Iris pigment epithelial cell (primary cell): ENCODE data around the gene DDX11.
"Not testable (repeated sequence)": the region's sequence is repeated elsewhere in the genome, so short reads cannot be mapped to it uniquely, and the experiment has no call there.

Experiments
- DNase-seq: peaks from one replicate; pipeline ENCODE4 v3.0.0-alpha.2; 2011; ENCODE audit warnings: low read depth

The DDX11 gene

DNA sequence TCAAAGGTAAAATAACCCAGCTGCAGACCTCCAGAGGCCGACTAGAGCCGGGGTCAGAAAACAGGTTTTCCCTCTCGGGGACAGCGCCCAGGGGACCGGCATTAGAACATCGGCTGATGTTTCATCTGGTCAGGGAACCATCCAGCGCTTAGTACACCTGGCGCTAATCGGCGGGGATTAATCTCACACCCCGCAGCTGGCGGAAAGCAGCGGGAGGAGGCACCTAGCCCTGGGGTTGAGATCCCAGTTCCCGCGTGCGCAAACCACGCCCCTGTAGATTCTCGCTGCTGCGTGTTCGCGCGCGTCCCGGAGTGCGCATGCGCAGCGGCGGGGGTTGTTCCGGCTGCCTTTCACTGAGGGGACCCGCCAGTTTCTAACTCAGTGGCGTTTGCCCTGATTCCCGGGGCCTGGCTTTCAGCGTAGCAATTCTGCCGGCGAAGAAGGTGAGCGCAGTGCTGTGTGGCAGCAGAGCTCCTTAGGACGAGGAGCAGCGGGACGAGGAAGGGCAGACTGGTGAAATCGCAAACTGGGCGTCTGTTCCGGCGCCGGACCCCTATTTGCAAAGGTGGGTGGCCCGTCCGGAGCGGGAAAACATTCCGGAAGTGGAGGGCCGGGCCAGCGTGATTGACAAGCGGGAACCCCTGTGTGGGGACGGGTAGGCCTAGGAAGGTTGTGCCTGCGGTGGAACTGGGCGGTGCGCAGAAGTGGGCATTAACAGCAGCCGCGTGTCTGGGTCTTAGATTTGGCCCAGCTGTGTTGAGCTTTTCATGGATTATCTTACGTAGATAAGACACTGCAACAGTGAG is at the start of gene DDX11:
TSS of gene DDX11 (plus strand) at position 334 of the 806 bp plus-strand sequence. CDS start 4,534 bp downstream, outside the sequence.
- peak; percentile 89 for DNase-seq

DNA sequence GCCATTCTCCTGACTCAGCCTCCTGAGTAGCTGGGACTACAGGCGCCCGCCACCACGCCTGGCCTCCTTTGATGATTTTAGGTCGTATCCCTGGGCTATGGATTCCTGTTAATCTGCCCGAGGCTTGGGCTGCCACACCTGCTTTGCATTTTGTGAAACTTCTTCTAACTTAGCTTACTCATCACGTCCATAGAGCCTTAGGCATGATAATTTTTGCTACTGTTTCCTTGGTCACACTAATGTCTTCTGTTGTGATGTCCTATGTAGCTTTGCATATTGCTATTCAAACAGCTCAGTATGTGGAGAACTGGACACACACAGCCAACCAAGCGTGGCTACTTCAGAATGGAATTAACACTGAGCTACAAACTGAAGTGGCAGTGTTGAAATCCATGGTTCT is 47.5 kb upstream of the DDX11 start:
- no peak for DNase-seq

DNA sequence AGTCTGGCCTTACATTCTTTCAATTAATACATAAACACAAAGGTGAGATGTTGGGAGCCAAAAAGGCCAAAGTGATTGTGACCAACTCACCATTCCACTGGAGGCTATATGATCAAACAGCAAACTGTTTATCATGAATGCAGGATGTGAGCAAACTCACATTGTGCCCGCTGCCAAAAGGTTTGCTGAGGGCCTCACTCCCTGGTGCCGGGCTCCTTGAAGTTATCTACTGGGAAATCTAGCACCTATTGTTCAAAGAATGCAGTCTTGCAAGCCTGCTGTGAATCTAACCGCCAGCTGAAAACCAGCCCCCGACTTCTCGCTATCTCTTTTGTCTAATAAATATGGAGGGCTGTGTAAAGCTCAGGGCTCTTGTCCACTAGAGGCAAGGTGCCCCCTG is 46.7 kb upstream of the DDX11 start:
- DNase-seq = not testable (repeated sequence)

DNA sequence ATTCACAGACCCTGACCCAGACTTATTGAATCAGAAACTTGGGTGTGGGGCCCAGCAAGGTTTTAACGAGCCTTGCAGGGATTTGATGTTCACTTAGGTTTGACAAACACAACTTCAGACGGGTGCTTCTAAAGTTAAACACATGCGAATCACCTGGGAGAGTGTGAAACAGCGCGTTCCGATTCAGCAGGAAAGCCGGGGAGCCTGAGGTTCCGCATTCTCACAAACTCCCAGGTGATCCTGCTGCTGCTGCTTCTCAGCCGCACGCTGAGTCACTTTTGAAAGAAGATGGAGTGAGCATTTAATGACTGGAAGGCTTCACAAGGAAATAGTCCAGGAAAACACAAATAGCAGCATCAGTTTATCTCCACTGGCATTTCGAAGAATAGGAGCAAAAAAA is 44.2 kb upstream of the DDX11 start:
- no peak for DNase-seq

DNA sequence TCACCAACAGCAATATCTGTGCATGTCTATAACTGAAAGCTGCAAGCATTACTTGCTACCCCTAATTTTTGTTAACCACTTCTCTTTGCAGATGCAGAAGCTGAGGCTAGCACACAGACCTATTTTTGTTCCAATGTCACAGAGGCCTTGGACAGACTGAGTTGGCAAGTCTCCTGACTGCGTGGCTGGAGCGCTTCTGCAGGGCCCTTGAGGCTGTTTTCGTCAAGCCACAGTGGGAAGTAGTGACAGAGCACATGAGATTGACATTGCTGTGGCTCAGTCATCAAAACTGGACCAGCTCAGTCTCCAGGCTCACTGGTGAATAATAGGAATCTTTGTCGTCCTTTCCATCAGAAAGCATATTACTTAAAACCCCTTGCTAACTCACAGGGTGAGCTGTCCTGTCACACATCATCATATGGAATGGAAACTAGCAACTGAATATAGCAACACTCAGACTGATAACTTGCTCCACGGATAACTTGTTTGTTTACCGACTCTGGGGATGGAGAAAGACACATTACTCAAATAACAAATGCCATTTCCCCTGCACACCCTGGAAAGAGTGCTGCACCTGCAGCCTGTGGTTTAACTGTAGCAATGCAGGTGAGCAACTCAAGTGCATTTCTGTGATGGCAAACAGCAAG is 43.6 kb upstream of the DDX11 start:
- no peak for DNase-seq

DNA sequence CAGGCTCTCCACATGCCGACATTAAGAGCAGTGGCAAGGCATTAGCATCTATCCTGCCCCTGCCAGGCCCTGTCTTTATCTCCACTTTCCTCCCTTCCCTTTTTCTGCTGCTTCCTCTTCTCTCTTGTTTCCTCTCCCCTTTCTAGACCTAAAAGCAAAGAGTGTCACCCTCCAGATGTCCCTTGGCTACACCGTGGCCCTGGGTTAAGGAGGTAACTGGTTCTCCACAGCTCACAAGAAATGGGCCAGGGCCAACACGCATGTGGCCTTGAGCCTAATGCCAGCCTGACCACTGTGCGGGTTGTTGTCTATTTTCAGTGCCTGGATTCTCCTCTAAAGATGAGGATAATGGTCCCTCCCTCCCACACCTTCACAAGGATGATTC is 41.7 kb upstream of the DDX11 start:
- no peak for DNase-seq

DNA sequence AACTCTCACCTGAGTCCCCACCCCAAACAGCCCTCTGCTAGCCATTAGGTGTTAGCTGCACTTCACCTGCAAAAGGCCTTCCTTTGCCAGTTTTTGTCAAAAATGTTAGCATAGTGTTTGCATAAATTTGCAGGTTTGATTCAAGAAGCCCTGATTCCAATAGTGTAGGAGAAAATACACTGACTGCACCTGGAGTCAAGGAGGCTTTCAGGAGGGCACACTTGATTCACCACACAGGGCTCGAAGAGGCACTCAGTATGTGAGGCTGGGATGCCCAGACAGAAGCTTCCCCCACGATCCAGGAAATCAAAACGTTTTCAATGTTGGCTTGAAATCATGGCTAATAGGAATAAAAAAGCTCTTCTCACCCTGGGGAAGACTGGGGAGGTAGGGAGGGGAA is 40.5 kb upstream of the DDX11 start:
- no peak for DNase-seq

DNA sequence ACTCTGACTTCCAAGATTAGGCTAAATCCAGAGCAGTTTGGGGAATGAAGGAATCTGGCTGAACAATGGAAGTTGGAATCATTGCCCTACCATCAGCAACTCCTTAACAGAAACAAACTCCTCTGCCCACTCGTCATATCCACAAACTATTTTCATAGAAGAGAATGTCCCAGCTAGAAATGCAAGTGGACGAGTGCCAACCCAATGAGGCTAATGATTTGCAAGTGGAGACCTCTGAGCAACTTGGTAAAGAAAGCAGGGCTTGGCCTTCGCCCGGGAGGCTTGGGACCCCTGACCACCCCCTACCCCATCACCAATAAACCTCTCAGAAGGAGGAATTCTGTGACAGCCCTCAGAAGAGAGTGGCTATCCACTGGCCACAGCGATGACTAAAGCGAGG is 40.0 kb upstream of the DDX11 start:
- DNase-seq = no peak

DNA sequence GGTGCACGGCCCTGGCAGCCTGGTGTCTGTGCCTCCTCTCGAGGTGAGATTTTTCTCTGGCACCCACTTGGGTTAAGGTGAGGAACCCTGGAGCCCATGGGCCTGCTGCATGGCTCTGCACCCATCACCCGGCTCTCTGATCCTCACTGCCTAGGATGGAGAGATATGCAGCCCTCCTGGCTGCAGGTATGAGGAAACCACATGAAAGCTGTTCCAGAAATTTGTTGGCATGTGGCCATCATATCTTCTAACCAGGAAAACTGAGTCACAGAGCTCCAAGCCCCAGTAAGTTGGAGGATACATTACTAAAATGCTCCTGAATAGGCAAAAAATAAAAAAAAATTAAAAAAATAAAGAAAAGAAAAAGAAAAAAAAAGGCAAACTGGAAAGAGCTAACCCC is 39.3 kb upstream of the DDX11 start:
- DNase-seq = no peak

DNA sequence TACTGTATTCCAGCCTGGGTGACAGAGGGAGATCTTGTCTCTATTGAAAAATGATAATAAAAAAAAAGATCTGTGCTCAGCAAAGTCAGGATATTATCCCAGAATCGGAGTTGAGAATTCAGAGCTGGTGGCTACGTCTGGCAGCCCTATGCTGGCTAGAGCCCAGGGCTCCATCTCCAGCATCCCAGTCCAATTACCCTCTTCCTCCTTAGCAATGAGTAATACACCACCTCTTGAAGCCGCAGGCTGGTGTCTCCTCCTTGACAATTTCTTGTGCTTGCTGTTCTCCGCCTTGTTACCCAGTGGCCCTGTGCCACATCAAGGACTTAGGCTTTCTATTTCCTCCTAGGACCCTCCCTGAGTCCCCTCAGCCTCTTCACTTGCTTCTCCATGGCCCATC is 38.4 kb upstream of the DDX11 start:
- no peak for DNase-seq

DNA sequence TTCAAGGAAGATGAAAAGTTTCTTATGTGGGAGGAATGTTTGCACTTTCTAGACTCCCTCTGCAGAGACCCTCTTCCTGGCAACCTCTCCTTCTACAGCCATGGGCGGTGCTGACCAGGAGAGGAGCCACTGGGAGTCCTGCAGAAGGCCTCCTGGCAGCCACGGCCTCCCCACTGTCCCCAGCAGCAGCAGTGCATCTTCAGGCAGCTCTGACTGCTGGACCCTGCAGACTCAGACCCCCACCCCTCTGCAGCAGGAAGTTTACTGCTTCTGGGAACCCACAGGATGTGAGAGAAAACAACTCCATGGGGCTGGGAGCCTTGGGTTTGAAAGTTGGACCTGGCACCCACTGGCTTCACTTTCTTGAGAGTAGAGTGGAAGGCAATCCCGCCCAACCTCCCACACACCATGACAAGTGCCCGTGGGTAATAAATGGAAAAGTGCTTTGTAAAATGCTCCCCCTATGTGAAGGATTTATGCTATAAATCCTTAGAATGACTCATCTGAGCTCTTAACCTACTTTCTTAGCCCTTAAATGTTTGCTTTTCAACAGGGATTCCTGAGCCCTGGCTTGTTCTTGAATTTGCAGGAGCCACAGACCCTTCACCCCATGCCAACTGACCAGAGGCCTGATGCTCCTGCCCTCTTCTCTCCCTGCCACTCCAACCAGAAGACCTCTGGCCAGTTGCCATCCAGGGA is 37.5 kb upstream of the DDX11 start:
- peak; percentile 55 for DNase-seq

DNA sequence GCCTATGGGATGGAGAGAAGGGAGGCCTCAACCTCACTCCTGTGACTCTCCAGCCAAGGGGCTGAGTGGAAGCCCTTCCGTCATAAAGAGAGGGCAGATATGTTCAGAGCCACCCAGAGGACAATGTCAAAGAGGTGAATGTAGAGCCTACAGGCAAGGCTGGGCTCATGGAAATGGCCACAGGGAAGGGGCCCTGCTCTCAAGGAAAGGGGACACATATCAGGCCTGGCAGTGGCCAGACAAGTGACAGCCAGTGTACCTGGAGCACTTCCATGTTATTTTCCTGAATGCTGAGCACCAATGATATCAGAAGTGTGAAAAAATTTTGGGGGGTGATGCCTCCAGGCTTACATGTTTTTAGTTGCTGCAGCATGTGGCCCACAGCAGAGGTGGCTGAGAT is 36.6 kb upstream of the DDX11 start:
- DNase-seq = no peak

DNA sequence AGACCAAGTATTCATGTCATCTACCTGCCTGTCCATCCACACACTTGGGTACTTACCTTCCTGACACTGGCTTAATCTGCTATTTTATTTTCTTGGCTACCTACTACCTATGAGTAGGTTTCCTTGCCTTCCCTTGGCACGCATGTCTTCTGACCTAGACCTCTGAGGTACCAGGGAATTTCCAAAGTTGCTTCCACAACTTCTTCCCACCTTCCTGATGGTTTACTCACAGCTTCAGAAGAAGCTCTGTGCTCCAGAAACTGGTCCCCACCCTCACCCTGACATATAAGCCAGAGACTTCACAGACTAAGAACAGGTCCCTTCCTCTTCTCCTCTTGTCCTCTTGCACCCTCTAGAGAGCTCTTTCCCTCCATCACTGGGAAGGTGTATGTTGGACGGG is 35.7 kb upstream of the DDX11 start:
- no peak for DNase-seq

DNA sequence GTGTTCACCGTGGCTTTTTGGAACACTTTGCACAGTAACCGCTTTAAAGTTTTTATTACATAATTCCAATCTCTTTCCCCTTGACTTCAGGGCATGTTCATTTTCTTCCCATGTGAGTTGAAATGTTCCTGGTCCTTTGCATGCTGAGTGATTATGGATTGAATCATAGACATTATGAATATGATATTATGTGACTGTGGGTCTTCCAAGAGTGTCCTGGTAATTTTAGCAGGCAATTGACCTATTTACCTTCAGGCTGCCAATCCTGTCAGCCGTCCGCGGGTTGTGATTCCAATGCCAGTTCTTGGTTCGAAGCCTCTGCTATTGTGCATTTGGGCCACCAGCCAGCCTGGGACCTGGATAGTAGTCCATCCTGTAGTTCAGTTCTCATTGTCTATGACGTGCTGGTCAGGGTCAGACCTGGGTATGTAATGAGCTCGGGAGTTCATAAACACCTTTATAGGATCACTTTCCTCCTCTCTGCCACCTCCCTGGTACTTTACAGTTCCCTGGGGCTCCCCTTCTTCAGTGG is 32.6 kb upstream of the DDX11 start:
- no peak for DNase-seq

DNA sequence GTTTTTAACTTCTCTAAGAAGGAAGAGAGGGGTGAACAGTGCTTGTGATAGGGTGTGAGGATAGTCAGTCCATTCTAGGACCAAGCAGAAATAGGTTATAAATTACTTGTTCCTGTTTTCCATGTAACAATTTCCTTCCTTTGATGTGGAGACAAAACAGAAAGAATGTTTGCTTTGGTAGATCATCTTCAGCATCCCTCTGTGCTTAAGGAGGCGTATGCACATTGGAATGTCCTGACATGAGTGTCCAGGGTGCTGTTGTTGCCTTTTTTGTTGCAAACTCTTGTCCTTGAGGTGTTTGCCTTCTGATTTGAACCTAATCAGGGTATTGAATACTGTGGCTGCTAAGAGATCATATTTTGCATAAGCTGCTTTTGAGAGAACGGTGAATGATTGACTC is 23.5 kb upstream of the DDX11 start:
- DNase-seq = peak; percentile 29

DNA sequence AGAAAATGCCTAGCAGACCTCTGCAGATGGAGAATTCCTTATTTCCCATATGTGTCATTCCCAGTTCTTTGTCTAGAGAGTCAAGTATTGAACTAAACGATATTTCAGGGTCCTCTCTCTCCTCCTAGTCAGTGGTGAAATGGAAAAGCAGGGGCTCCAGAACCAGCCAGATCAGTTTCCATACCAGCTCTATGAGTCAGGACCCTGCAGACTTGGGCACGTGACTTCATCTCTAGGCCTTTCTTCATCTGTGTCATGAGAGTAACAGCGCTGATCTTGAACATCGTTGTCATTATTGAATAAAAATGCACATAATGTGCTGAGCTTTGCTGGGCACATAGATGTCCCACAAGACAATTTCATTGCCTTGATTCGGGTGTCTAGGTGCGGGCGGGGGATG is 23.1 kb upstream of the DDX11 start:
- DNase-seq = peak; percentile 35

DNA sequence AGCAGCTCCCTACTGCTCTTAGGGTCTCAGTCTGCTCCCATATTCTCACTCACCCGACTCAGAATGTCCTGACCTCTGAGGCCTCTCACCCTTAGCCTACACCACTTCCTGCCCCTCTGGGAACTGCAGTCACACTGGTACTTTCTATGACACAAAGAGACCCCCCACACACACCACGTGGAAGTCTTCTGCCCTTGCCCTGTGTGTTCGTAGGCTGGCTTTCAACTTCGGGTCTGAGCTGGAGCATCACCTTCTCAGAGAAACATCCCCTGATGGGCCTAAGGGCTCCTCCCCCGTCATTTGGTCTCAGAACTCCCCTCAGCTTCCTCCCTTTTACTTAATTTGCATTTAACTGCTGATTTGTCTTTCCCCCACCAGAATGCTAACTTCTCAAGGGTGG is 22.0 kb upstream of the DDX11 start:
- DNase-seq = not testable (repeated sequence)

DNA sequence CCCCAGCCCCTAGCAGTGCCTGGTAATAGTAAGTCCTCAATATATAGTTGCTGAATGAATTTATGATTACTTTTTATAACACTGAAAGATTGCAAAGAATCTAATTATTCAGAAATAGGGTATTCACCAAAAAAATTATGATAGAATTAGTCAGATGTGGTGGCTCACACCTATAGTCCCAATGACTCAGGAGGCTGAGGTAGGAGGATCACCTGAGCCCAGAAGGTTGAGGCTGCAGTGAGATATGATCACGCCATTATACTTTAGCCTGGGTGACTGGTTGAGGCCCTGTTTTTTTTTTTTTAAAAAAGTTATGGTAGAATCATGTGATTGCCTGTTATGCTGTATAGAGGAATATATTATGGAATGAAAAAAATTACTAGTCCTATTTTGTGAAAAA is 21.5 kb upstream of the DDX11 start:
- not testable (repeated sequence) for DNase-seq

DNA sequence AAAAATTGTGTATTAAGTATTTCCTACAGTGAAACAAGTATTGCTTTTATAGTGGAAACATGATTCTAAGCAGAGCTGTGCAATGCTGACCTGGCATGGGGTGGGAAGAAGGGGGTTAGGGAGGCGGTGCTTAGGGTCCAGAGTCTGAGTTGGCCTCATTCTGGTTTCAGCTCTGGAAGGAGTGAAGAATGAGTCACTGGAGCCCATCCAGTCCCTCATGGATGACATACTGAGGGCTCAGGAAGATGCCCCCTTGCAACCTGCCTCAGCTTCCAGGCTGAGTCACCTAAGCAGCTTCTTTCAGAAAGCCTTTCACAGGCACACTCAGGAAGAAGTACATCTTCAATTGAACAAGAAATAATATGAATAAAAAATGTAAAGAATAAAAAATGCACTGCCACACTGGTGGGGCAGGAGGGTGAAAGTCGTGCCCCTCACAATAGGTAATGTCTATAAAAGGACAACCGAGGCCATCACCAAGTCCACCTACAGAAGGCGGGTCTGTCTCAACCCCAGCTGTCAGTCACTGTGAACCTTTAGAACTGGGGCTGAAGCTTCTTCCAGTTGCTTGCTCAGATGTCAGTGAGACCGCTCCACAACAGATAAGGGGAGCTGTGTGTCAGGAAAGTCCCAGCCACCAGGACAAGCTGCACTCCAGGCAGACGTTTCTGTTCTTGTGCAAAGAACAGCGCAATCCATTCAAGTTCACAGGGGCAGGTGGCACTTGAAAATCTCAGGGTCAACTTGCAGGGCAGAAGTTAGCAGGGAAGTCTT is 20.8 kb upstream of the DDX11 start:
- peak; percentile 73 for DNase-seq

DNA sequence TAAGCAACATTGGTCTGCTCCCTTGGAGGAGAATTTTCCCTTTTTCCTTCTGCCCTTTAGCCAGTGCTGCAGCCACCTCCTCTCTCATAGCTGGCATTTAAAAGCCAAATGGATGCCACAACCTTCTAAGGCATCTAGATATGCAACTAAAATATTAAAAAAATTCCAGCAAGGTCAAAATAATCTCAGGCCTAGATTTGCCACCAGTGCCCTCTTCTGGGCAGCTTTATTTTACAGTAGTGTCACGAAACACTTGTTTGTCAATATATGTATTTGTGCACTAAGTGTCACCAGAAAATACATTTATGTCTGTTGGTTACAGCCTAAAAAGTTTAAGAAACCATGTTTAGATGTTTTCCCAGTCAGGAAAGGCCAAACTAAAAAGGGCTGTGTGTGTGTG is 19.7 kb upstream of the DDX11 start:
- not testable (repeated sequence) for DNase-seq

DNA sequence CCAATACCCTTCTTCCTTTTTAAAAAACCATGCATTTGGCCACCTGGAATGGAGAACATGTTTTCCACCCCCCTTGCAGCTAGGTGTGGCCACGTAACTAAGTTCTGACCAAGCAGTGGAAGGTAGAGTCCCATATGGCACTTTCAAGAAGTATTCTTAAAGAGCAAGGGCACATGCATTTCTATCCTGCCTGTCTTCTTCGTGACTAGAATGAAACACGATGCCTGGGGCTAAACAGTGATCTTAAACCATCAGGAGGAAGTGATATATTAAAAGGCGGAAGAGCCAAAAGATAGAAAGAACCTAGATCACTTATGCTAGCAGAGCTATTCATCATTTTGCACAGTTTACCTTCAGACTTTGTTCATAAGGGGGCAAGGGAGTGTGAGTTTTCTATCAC is 16.0 kb upstream of the DDX11 start:
- no peak for DNase-seq

DNA sequence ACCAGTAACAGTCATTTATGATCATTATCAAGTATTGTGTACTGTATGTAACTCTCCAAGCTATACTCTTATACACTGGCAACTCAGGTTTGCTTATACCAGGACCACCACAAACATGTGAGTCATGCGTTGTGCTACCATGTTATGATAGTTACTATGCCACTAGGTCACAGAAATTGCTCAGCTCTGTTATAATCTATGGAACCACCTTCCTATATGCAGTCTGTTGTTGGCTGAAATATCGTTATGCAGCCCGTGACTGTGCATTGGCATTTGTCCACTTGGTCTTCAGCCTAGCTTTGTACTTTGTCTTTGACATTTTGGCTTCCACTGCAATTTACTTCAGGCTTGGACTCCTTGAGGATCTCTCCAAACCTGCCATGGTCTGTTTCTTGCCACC is 7.5 kb upstream of the DDX11 start:
- DNase-seq = not testable (repeated sequence)
